ENCODE data around the gene CHD1L. TPM values are rescaled to one million over a fixed set of nuclear protein-coding genes. Genes with fewer than 3 reads are reported as not detected.

Gene CHD1L
- total and polyA plus RNA-seq, 2 donors (not counting 3 experiments of a cell fraction or from before 2014, with no cell fraction given), result 12.3 to 33.8 TPM

GRCh38 chr1:147247656-147248238 is 5.3 kb downstream of the CHD1L start:
- Histone ChIP-seq H3K4me2 (ENCODE audit: insufficient read depth, low read length) (no peak overlapping the region), H3K9me1 (replicated peaks; ENCODE audit: control insufficient read depth, extremely low read depth, insufficient read depth, low read length) (no peaks in the 10 kb centered on the region), H3K9me3 (replicated peaks; ENCODE audit: control insufficient read depth, insufficient read depth, low read length) (no peaks in the 10 kb centered on the region), H2AFZ (ENCODE audit: low read depth, low read length) (no peak overlapping the region), H3K79me2 (ENCODE audit: control insufficient read depth, insufficient read depth, low read length) (peaks cover 88% of the 10 kb centered on the region), H3K4me1 (ENCODE audit: control insufficient read depth, extremely low read depth, insufficient read depth, low read length) (peaks cover 7% of the 10 kb centered on the region), H4K20me1 (replicated peaks; ENCODE audit: control insufficient read depth, extremely low read depth, insufficient read depth, low read length) (no peaks in the 10 kb centered on the region), H3K27me3 (ENCODE audit: control insufficient read depth in 2 of 2, insufficient read depth in 2 of 2, low read length in 2 of 2) (no peaks in the 10 kb centered on the region), H3K4me3 (replicated peaks in 1 of 3; ENCODE audit: insufficient read depth in 1 of 3, low read depth in 1 of 3, low read length in 3 of 3) (no peak overlapping the region), H3K9ac (replicated peaks; ENCODE audit: extremely low read depth, insufficient read depth, low read length) (no peak overlapping the region), H3K36me3 (ENCODE audit: control insufficient read depth in 2 of 2, extremely low read depth in 1 of 2, insufficient read depth in 2 of 2, low read length in 2 of 2) (no peaks in the 10 kb centered on the region), H3K27ac (ENCODE audit: insufficient read depth, low read depth, low read length) (no peak overlapping the region)
- DNase-seq (ENCODE audit: low read depth, low spot score) (no peak), FAIRE-seq (no peak)
- ChIA-PET POLR2A (no interaction called here), CTCF (interaction anchor here (1.2 to 1.3 kb wide), 2 partner anchors 25 to 74 kb away, joined by 3 to 4 read pairs; no protein-coding TSS in a partner anchor)
- intact Hi-C loops (cut with micrococcal nuclease), result no loop called here
- dilution Hi-C loops (cut with MboI; ENCODE audit: extremely low pct_ligation_motif_present, low sequenced_read_pairs), result no loop called here
- BruUV-seq (replicated peaks), result no TSS peak
- TF ChIP-seq MYC (IDR thresholded peaks at IDR 0.05; ENCODE audit: low read depth, low read length), result no peak
- TF ChIP-seq FOS (IDR thresholded peaks at IDR 0.05; ENCODE audit: borderline replicate concordance, insufficient read depth, low read length), result no peak
- no peak for TF ChIP-seq EZH2 (IDR thresholded peaks at IDR 0.05; ENCODE audit: borderline replicate concordance, low read depth, low read length, severe bottlenecking)
- TF ChIP-seq POLR2A (IDR thresholded peaks at IDR 0.05; ENCODE audit: low read depth, low read length), result no peak
- no peak for TF ChIP-seq GATA2 (IDR thresholded peaks at IDR 0.05; ENCODE audit: insufficient read depth, insufficient read length, low read depth, low read length)
- TF ChIP-seq MAX (IDR thresholded peaks at IDR 0.05; ENCODE audit: insufficient read depth, insufficient read length), result no peak
- no peak for TF ChIP-seq POLR2AphosphoS5 (IDR thresholded peaks at IDR 0.05; ENCODE audit: insufficient read depth, low read depth, low read length)
- TF ChIP-seq CTCF (IDR thresholded peaks at IDR 0.05; ENCODE audit: extremely low read depth in 1 of 2, insufficient read depth in 1 of 2, low read depth in 1 of 2, low read length in 2 of 2), result no peak
- no peak for TF ChIP-seq JUN (IDR thresholded peaks at IDR 0.05; ENCODE audit: borderline replicate concordance, insufficient read depth, insufficient read length, low read depth)

Data from endothelial cell of umbilical vein (primary cell).